Lung (tissue), 12 donors: Measurements from ENCODE around the gene GCNT4. TPM values are rescaled to one million over a fixed set of nuclear protein-coding genes. Genes with fewer than 3 reads are reported as not detected.

ENCODE experiments used
- ATAC-seq: fragments of 200-7000 bp; cut with Tn5 transposase; one replicate; pipeline ENCODE4 v1.9.1; 2020; ENCODE audit warnings: moderate number of reproducible peaks; ENCODE audit not compliant: insufficient read depth, low FRiP score
- DNase-seq, 3 donors: peaks; one replicate each; pipeline ENCODE4 v3.0.0-alpha.2; 2013 to 2017
- H3K27ac ChIP-seq, 2 donors: one replicate each; pipeline ENCODE4 v1.5.1; 2013; ENCODE audit warnings: mild to moderate bottlenecking in 2 of 2, moderate library complexity in 2 of 2, control low read depth in 1 of 2, inconsistent platforms in 1 of 2, low read depth in 1 of 2, low read length in 1 of 2
- H3K27me3 ChIP-seq, 3 donors: one replicate each; pipeline ENCODE4 v1.5.1; 2013; ENCODE audit warnings: low read length in 2 of 3; ENCODE audit not compliant: control insufficient read depth in 3 of 3, insufficient read depth in 3 of 3
- H3K36me3 ChIP-seq, 4 donors: one replicate each; pipeline ENCODE4 v1.5.1; 2013; ENCODE audit warnings: low read length in 4 of 4, mild to moderate bottlenecking in 1 of 4, moderate library complexity in 1 of 4; ENCODE audit not compliant: control insufficient read depth in 4 of 4, insufficient read depth in 4 of 4
- H3K4me1 ChIP-seq, 5 donors: one replicate each; pipeline ENCODE4 v1.5.1; 2013; ENCODE audit warnings: low read length in 5 of 5, mild to moderate bottlenecking in 2 of 5, moderate library complexity in 1 of 5; ENCODE audit not compliant: control insufficient read depth in 5 of 5, insufficient read depth in 5 of 5
- H3K4me3 ChIP-seq: one replicate; pipeline ENCODE4 v1.5.1; 2013; ENCODE audit warnings: mild to moderate bottlenecking, control low read depth, moderate library complexity
- H3K9ac ChIP-seq, 2 donors: one replicate each; pipeline ENCODE4 v1.5.1; 2013; ENCODE audit warnings: low read length in 2 of 2, control low read depth in 1 of 2; ENCODE audit not compliant: insufficient read depth in 1 of 2
- H3K9me3 ChIP-seq, 4 donors: one replicate each; pipeline ENCODE4 v1.5.1; 2013; ENCODE audit warnings: low read length in 3 of 4, mild to moderate bottlenecking in 1 of 4, moderate library complexity in 1 of 4; ENCODE audit not compliant: control insufficient read depth in 4 of 4, insufficient read depth in 3 of 4
- WGBS, 2 donors: extraction: QIAGEN DNeasy Blood & Tissue Kit; methylation state at CpG; one replicate each; pipeline ENCODE4 v1.1.7; 2013; 5-methylcytosine and 5-hydroxymethylcytosine counted together
- polyA plus RNA-seq, 2 donors: library from polyadenylated mRNA; stranded (reverse); fragments of 200-250 nt; gene quantifications; one replicate each; pipeline ENCODE4 v1.2.1, GENCODE V29; 2013
- total RNA-seq, 2 donors: library from RNA; depleted of rRNA in 1 of 2; stranded (reverse); fragments of >200 nt in 1 of 2; gene quantifications; one replicate each; pipeline ENCODE4 v1.2.1, GENCODE V29; 2014 to 2021
- TF ChIP-seq, protein P1 (sequence below): IDR thresholded peaks from 2 replicates; pipeline ENCODE4 v1.5.1; 2012; ENCODE audit warnings: mild to moderate bottlenecking; ENCODE audit errors: control extremely low read depth, extremely low read depth
- donor health status: control.
- donor health status: control.
- donor health status: Bipolar disorder and iron deficiency.
- donor health status: healthy.
- donor health status: DM: yes; HTN: yes; CAD: no.

The GCNT4 gene
- total and polyA plus RNA-seq, 4 donors: 0.54 to 2.8 (median 1.2) TPM

DNA sequence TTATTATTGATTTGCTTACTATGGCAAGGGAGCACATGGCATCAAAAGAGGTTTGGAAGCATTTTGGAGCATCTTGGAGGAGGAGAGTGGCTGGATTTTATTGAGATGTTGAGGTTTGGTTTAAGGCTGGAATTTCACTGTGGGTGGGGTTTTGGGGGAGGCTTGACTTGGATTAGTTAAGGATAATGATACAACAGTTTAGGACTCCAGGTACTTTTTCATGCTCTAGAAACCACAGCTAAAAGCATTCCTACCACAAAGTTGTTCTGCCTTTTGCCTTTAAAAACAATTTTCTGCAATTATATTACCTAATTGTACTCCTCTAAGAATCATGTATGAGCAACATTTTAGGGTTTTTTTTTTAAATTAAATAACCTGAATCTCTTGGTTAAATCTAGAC lies 5.0 kb downstream of the GCNT4 start:
- H3K4me3 ChIP-seq: no peak overlapping the region
- peaks cover 0 to 3% (median 0%) of the 10 kb centered on the region in 3 donors for H3K27me3 ChIP-seq
- H3K9me3 ChIP-seq: peaks cover 0 to 3% (median 0%) of the 10 kb centered on the region in 4 donors
- TF ChIP-seq, protein P1, sequence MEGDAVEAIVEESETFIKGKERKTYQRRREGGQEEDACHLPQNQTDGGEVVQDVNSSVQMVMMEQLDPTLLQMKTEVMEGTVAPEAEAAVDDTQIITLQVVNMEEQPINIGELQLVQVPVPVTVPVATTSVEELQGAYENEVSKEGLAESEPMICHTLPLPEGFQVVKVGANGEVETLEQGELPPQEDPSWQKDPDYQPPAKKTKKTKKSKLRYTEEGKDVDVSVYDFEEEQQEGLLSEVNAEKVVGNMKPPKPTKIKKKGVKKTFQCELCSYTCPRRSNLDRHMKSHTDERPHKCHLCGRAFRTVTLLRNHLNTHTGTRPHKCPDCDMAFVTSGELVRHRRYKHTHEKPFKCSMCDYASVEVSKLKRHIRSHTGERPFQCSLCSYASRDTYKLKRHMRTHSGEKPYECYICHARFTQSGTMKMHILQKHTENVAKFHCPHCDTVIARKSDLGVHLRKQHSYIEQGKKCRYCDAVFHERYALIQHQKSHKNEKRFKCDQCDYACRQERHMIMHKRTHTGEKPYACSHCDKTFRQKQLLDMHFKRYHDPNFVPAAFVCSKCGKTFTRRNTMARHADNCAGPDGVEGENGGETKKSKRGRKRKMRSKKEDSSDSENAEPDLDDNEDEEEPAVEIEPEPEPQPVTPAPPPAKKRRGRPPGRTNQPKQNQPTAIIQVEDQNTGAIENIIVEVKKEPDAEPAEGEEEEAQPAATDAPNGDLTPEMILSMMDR: no peak
- H3K27ac ChIP-seq: no peak overlapping the region
- no peaks in the 10 kb centered on the region for H3K36me3 ChIP-seq
- DNase-seq (no peak), ATAC-seq (no peak)
- peaks cover 0 to 7% (median 0%) of the 10 kb centered on the region in 5 donors for H3K4me1 ChIP-seq
- H3K9ac ChIP-seq: no peak overlapping the region

GRCh38 chr5:75046366-75047142 lies 5.8 kb downstream of the GCNT4 start:
- ATAC-seq (no peak), DNase-seq (peak in 1 of 3 donors; percentile 28)
- Histone ChIP-seq H3K4me3 (no peak overlapping the region), H3K36me3 (no peaks in the 10 kb centered on the region), H3K9ac (no peak overlapping the region), H3K27me3 (peaks cover 0 to 3% (median 0%) of the 10 kb centered on the region in 3 donors), H3K4me1 (peaks cover 0 to 4% (median 0%) of the 10 kb centered on the region in 5 donors), H3K9me3 (peaks cover 0 to 3% (median 0%) of the 10 kb centered on the region in 4 donors), H3K27ac (no peak overlapping the region)
- WGBS, 2 donors: 73 to 85% methylated on average over 10 of the region's 10 CpGs
- TF ChIP-seq, protein P1: no peak

GRCh38 chr5:75045071-75045470 lies 7.3 kb downstream of the GCNT4 start:
- Histone ChIP-seq H3K4me3 (no peak overlapping the region), H3K36me3 (no peaks in the 10 kb centered on the region), H3K9ac (no peak overlapping the region), H3K27ac (no peak overlapping the region), H3K4me1 (peaks cover 0 to 4% (median 0%) of the 10 kb centered on the region in 5 donors), H3K27me3 (no peaks in the 10 kb centered on the region), H3K9me3 (peaks cover 0 to 2% (median 0%) of the 10 kb centered on the region in 4 donors)
- 86 to 91% methylated on average over 2 of the region's 2 CpGs for WGBS, 2 donors
- no peak for DNase-seq
- TF ChIP-seq, protein P1: no peak
- no peak for ATAC-seq
